Measurements from ENCODE around the gene ATF3. TPM values are rescaled to one million over a fixed set of nuclear protein-coding genes. Genes with fewer than 3 reads are reported as not detected.

Gene ATF3
- total and polyA plus RNA-seq, 11 donors = 4.6 to 74.5 (median 17.8) TPM

GRCh38 chr1:212640223-212640878 lies 31.8 kb downstream of the ATF3 start:
- intact Hi-C loops (cut with DNase I) = no loop called here
- H3K9me3 ChIP-seq = peaks cover 0 to 11% (median 2%) of the 10 kb centered on the region in 12 donors
- no peaks in the 10 kb centered on the region for H3K27me3 ChIP-seq
- H3K4me3 ChIP-seq = no peak overlapping the region
- ATAC-seq (no peak), DNase-seq (no peak)
- peaks cover 3 to 48% (median 38%) of the 10 kb centered on the region in 12 donors for H3K4me1 ChIP-seq
- TF ChIP-seq POLR2A (IDR thresholded peaks at IDR 0.05) = no peak
- no peak for TF ChIP-seq CTCF (IDR thresholded peaks at IDR 0.05)
- H3K27ac ChIP-seq = peak overlapping the region in 3 of 12 donors; percentile 42 to 84 (median 80)
- H3K36me3 ChIP-seq = no peaks in the 10 kb centered on the region
- 96 to 100% (median 99%) methylated on average over 3 of the region's 3 CpGs for WGBS, 4 donors

- Histone ChIP-seq H3K4me1 (peaks cover 0 to 32% (median 21%) of the 10 kb centered on the region in 12 donors), H3K9me3 (peaks cover 0 to 11% (median 2%) of the 10 kb centered on the region in 12 donors), H3K27me3 (no peaks in the 10 kb centered on the region), H3K36me3 (no peaks in the 10 kb centered on the region), H3K27ac (no peak overlapping the region), H3K4me3 (no peak overlapping the region)
- 94 to 100% (median 96%) methylated on average over 1 of the region's 1 CpG for WGBS, 4 donors
- DNase-seq (no peak), ATAC-seq (no peak)
- intact Hi-C loops (cut with DNase I) = no loop called here
- TF ChIP-seq POLR2A (IDR thresholded peaks at IDR 0.05) (no peak), CTCF (IDR thresholded peaks at IDR 0.05) (no peak)
These were observed 33.4 kb downstream of the ATF3 start for GRCh38 chr1:212641956-212642355.

- H3K27me3 ChIP-seq = no peaks in the 10 kb centered on the region
- ATAC-seq (no peak), DNase-seq (no peak)
- H3K4me3 ChIP-seq = no peak overlapping the region
- peaks cover 0 to 11% (median 2%) of the 10 kb centered on the region in 12 donors for H3K9me3 ChIP-seq
- WGBS, 4 donors = 83 to 95% (median 88%) methylated on average over 2 of the region's 2 CpGs
- no peak overlapping the region for H3K27ac ChIP-seq
- TF ChIP-seq CTCF (IDR thresholded peaks at IDR 0.05) (no peak), POLR2A (IDR thresholded peaks at IDR 0.05) (no peak)
- H3K36me3 ChIP-seq = no peaks in the 10 kb centered on the region
- intact Hi-C loops (cut with DNase I) = no loop called here
- H3K4me1 ChIP-seq = peaks cover 0 to 21% (median 6%) of the 10 kb centered on the region in 12 donors
These were observed 35.3 kb downstream of the ATF3 start for GRCh38 chr1:212643877-212644276.

GRCh38 chr1:212644866-212645545 lies 36.4 kb downstream of the ATF3 start:
- ATAC-seq = peak in 1 of 4 donors; percentile 25
- Histone ChIP-seq H3K27me3 (no peaks in the 10 kb centered on the region), H3K36me3 (no peaks in the 10 kb centered on the region), H3K4me3 (no peak overlapping the region), H3K4me1 (peaks cover 0 to 27% (median under 1%) of the 10 kb centered on the region in 12 donors), H3K27ac (peak overlapping the region in 1 of 12 donors; percentile 27), H3K9me3 (peaks cover 0 to 10% (median 2%) of the 10 kb centered on the region in 12 donors)
- no peak for TF ChIP-seq CTCF (IDR thresholded peaks at IDR 0.05)
- TF ChIP-seq POLR2A (IDR thresholded peaks at IDR 0.05) = no peak
- no peak for DNase-seq
- WGBS, 4 donors = 91 to 98% (median 93%) methylated on average over 6 of the region's 6 CpGs
- intact Hi-C loops (cut with DNase I) = no loop called here
